NCI-H526 treated with DMSO at 0.1 percent for 48 hours (cell line): ENCODE data around the gene DHRS4L2.
"Not testable (repeated sequence)": the region's sequence is repeated elsewhere in the genome, so short reads cannot be mapped to it uniquely, and the experiment has no call there.

Experiments
- DNase-seq: peaks from one replicate; lab custom pipeline; 2025; lab: John Stamatoyannopoulos, UW

DHRS4L2 gene

GRCh38 chr14:23973178-23973577, 15.6 kb upstream of the DHRS4L2 start:
- DNase-seq: not testable (repeated sequence)

- not testable (repeated sequence) for DNase-seq
Observed at GRCh38 chr14:23974041-23974440, 14.7 kb upstream of the DHRS4L2 start.

- DNase-seq: not testable (repeated sequence)
Observed at GRCh38 chr14:23977208-23977607, 11.5 kb upstream of the DHRS4L2 start.

GRCh38 chr14:23981951-23982813, 6.5 kb upstream of the DHRS4L2 start:
- not testable (repeated sequence) for DNase-seq

DNA sequence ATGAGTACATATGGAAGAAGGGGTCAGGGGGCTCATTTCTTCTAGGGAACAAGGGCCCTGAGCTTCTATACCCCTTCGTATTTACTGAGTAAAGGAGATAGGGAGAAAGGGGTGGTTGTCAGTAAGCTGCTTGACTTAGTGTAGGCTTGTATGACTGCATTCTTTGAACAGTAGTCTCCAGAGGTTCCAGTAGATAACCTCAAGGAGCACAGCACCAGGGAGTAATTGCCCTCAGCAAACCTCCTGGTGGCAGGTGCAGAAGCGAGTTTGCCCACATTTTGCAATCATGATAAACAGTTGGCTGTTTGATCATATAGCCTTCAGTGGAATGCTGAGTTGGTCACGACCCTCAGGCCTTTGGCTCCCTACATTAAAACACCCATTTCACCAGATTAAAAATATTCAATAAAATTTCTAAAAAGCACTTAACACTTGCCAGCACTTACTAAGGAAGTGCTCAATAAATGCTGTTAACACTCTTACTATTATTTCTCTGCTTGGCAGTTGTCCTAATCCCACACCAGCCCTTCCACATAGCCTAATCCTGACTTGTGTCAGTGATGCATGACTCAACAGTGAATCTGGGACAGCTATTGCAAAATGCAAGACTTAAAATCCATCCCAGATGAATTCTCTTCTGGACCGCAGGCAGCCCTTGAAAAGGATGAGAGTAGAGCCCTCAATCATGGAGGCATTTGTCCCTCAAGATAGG, 3.7 kb upstream of the DHRS4L2 start:
- no peak for DNase-seq

- not testable (repeated sequence) for DNase-seq
Observed at GRCh38 chr14:23988223-23988606, 514 bp upstream of the DHRS4L2 start.

DNA sequence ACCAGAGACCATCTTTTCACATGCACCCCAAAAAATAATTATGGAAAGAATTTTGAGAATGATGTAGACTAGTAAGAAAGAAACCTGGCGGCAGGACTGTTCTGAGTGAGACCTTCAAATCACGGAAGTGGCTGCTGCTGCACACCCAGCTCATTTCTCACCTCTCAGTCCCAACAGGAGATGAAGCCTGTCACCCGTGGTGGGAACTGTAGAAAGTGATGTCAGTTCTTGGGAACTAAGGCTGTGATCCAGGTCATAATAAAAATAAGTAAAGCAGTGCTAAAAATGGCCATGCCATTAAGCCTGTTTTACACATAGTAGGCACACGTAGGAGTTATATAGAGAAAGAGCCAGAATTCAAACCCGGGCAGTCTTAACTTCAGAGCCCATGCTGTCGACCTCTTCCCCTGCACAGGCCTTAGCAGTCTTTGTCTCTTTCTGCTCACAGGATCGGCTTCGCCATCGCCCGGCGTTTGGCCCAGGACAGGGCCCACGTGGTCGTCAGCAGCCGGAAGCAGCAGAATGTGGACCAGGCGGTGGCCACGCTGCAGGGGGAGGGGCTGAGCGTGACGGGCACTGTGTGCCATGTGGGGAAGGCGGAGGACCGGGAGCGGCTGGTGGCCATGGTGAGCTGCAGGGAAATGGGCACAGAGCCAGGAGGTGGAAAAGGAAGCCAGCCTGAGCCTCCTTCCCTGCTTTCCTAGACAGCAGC, 1.2 kb downstream of the DHRS4L2 start:
- not testable (repeated sequence) for DNase-seq

DNA sequence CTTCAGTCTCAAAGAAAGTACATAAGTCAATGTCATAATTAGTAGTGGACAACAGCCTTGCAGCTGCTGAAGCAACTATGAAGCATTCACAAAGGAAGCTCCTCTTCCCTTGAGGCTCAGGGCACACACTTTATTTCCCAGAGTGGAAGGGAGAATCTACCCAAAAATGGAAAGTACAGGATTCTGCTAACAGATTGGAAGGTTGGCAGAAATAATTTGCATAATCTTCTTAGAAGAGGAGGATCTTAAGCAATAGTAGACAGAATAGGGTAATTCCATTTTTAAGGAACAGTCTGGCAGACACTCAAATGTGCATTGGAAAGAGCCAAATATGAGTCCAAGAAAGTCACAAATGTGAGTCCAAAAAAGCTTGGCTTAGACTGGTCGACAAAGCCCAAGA, 2.2 kb downstream of the DHRS4L2 start:
- not testable (repeated sequence) for DNase-seq

- DNase-seq: not testable (repeated sequence)
Observed at GRCh38 chr14:23993042-23993441, 4.3 kb downstream of the DHRS4L2 start.

GRCh38 chr14:23996009-23996408, 7.3 kb downstream of the DHRS4L2 start:
- DNase-seq: not testable (repeated sequence)

DNA sequence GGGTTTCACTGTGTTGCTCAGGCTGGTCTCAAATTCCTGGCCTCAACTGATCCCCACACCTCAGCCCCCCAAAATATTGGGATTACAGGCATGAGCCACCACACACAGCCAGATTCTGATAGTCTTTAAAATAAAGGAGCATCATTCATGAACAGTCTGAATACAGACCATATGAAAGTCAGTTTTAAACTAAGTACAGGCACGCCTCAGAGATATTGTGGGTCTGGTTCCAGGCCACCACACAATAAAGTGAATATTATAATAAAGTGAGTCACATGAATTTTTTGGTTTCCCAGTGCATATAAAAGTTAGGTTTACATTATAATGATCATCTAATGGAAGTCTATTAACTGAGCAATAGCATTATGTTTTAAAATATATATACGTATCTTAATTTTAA, 8.1 kb downstream of the DHRS4L2 start:
- not testable (repeated sequence) for DNase-seq

DNA sequence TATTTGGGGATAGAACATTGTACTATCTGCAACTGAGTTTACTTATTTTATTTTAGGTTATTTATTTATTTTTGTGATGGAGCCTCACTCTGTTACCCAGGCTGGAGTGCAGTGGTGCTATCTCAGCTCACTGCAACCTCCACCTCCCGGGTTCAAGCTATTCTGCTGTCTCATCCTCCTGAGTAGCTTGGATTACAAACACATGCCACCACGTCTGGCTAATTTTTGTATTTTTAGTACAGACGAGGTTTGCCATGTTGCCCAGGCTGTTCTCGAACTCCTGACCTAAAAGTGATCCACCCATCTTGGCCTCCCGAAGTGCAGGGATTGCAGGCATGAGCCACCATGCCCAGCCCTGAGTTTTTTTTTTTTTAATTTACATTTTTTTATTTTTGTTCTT, 10.9 kb downstream of the DHRS4L2 start:
- not testable (repeated sequence) for DNase-seq

DNA sequence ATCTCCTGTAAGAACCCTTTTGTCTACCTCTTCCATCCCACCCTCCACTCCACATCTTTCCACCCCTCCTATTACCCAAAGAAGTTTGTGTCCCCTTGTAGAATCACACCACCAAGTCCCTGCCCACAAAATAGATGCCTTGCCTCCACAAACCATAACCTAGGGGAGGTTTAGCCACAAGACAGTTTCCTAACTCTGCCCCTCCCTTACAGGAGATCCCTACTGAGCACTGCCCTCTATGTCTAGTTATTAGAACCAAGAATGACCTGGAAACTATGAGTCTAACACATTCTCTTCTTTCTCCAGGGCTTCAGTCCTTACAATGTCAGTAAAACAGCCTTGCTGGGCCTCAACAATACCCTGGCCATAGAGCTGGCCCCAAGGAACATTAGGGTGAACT, 12.3 kb downstream of the DHRS4L2 start:
- DNase-seq: not testable (repeated sequence)

DNA sequence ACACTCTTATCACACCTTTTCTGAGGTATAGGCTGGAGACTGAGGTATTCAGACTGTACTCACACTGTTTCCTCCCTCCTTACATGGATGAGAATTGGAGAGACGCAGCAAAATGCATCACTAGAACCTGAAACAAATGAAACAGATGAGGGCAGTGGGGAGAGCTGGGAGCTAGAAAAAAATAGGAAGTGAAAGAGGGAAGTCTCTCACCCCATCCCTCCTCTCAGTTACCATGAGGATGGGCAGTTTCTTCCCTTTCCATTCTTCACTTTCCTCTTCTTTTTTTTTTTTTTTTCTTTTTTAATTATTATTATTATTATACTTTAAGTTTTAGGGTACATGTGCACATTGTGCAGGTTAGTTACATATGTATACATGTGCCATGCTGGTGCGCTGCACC, 12.9 kb downstream of the DHRS4L2 start:
- DNase-seq: not testable (repeated sequence)

GRCh38 chr14:24006471-24006816, 17.7 kb downstream of the DHRS4L2 start:
- not testable (repeated sequence) for DNase-seq

DNA sequence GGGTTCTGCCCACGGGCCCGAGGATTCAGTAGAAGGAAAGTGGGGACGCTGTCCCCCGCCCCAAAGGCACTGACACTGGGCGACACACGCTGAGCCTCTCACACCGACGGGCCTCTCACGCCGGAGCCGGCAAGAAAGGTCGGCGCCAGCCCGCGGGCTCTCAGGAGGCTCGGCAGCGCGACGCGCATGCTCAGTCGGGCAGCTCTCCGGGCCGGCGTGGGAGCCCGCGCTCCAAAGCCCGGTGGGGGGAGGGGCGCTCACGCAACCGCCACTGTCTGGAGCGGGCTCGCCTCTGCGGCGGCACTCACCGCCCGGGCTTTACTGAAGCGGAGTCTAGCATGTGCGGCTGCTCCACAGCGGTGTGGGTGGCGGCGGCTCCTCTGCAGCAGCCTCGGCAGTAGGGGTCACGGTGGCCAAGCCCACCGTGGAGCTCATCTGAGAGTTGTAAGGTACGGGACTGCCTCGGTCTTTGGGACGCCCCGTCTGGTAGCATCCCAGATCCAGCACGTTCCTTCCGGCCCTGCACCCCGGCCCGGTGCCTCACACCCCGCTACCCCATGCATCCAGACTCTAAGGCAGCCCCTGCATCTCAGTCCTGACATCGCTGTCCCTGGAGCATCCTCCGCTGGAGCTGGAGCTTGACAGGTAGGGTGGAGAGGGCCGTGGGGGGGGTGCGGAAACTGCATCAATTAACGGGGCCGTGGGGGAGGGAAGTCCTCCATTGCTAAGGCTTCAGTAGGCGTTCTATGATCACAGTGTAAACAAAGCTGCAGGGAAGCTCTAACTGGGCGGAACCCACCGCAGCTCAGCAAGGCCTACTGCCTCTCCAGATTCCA, 18.3 kb downstream of the DHRS4L2 start:
- peak; percentile 10 for DNase-seq

DNA sequence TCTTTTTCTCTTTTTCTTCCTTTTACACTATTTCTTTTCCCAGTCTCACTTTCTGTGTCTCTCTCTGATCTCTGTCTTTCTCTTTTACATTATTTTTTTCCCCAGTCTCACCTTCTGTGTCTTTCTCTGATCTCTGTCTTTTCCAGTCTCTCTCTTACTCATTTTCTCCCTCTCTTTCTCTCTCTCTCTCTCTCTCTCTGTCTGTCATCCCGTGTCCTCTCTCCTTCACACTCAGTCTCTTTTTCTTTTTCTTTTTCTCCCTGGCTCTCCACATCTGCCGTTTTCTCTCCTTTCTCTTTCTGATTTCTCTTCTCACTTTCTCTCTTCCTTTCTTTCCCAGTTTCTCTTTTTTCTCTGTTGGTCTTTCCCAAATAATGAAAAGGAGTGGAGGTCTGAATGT, 22.3 kb downstream of the DHRS4L2 start:
- DNase-seq: no peak

DNA sequence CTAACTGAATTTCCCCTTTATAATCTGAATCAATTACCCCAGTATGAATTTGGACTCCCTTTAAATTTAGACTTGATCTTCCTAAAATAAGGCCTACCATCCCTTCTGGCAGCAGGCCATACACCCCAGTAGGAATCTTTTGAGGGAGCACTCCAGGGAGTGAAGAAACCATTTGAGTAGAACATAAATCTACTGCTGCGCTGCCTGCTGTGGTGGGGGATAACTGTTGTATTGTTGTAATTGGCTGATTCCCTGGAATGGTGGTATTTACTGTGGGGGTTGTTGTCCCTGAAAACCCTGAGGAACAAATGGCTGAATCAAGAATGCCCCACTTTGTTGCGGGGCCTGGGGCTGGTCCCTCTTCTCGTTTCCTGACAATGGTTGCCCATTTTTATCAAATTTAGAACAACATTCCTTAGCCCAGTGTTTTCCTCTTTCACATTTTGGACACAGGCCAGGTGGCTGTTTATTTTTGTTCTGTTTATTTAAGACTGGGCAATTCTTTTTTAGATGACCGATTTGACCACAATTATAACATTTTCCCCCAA, 24.1 kb downstream of the DHRS4L2 start:
- not testable (repeated sequence) for DNase-seq

GRCh38 chr14:24013654-24014514, 25.2 kb downstream of the DHRS4L2 start:
- peak; percentile 72 for DNase-seq

- not testable (repeated sequence) for DNase-seq
Observed at GRCh38 chr14:24015745-24016144, 27.0 kb downstream of the DHRS4L2 start.
